AG04449 (cell line): Measurements from ENCODE around the gene JPH4.
A peak's percentile ranks its signal among the peaks of the same experiment; 100 is the strongest.

Experiments used
- CTCF ChIA-PET: fragments of 350-600 bp; formaldehyde crosslinking; extraction: SDS; loops from one replicate; lab custom pipeline; 2021; ENCODE audit warnings: antibody characterized with exemption; lab: Yijun Ruan, JAX
- POLR2A ChIA-PET: fragments of 400-600, 350-600 bp; formaldehyde crosslinking; extraction: SDS; loops from one replicate; lab custom pipeline; 2020; ENCODE audit warnings: antibody characterized with exemption, inconsistent platforms; lab: Yijun Ruan, JAX
- DNase-seq: peaks from one replicate; pipeline ENCODE4 v3.0.0-alpha.2; 2010; ENCODE audit warnings: low read depth, low spot score
- H3K4me3 ChIP-seq: 2 replicates; pipeline ENCODE4 v1.5.1; 2011; ENCODE audit warnings: low read depth, mild to moderate bottlenecking, control low read depth, low read length
- TF ChIP-seq, protein P1 (sequence below): IDR thresholded peaks from one replicate; pipeline ENCODE4 v1.5.1; 2011; ENCODE audit warnings: mild to moderate bottlenecking, moderate library complexity, low read length, control low read depth, inconsistent platforms; ENCODE audit not compliant: insufficient read depth; ENCODE audit errors: missing control alignments

The JPH4 gene

DNA sequence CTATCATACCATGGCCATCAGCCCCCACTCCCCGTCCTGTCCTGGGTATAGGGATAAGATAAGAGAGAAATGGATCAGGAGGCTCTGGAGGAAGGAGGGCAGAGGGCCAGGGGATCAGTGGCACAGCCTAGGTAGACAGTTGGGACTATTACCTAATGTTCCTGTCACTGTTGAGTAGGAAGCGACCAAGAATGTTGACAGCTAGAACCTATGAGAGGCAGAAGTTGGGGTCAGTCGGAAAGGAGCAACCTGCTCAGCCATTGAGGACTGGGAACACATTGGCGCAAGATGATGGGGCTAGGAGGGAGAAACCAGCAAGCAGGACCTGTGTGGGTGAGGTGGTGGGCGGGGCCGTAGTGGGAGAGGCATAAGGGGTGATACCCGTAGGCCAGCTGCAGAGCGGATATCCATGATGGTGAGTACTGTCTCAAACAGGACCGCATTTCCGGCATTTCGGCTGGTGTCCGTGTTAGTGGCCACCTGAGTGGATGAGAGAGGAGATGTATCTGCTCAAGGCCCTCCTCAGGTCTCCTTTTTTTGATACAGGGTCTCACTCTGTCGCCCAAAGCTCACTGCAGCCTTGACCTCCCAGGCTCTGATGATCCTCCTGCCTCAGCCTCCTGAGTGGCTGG lies 14.3 kb downstream of the JPH4 start:
- TF ChIP-seq, protein P1, sequence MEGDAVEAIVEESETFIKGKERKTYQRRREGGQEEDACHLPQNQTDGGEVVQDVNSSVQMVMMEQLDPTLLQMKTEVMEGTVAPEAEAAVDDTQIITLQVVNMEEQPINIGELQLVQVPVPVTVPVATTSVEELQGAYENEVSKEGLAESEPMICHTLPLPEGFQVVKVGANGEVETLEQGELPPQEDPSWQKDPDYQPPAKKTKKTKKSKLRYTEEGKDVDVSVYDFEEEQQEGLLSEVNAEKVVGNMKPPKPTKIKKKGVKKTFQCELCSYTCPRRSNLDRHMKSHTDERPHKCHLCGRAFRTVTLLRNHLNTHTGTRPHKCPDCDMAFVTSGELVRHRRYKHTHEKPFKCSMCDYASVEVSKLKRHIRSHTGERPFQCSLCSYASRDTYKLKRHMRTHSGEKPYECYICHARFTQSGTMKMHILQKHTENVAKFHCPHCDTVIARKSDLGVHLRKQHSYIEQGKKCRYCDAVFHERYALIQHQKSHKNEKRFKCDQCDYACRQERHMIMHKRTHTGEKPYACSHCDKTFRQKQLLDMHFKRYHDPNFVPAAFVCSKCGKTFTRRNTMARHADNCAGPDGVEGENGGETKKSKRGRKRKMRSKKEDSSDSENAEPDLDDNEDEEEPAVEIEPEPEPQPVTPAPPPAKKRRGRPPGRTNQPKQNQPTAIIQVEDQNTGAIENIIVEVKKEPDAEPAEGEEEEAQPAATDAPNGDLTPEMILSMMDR: no peak
- no peak for DNase-seq
- CTCF ChIA-PET: interaction anchor here (1.0 to 19.3 kb wide), 4 partner anchors 83 to 243 kb away, joined by 3 to 910 read pairs (median 8); no protein-coding TSS in a partner anchor
- POLR2A ChIA-PET: no interaction called here
- no peak overlapping the region for H3K4me3 ChIP-seq

GRCh38 chr14:23563473-23564180 lies 15.0 kb downstream of the JPH4 start:
- no peak for DNase-seq
- TF ChIP-seq, protein P1: no peak
- ChIA-PET POLR2A (interaction anchor here (1.4 kb wide), 1 partner anchor 85 kb away, joined by 8 read pairs; no protein-coding TSS in a partner anchor), CTCF (interaction anchor here (0.8 to 19.3 kb wide), 21 partner anchors 8 to 295 kb away, joined by 3 to 910 read pairs (median 4); partner anchors contain the start of gene ZFHX2)
- H3K4me3 ChIP-seq: no peak overlapping the region

DNA sequence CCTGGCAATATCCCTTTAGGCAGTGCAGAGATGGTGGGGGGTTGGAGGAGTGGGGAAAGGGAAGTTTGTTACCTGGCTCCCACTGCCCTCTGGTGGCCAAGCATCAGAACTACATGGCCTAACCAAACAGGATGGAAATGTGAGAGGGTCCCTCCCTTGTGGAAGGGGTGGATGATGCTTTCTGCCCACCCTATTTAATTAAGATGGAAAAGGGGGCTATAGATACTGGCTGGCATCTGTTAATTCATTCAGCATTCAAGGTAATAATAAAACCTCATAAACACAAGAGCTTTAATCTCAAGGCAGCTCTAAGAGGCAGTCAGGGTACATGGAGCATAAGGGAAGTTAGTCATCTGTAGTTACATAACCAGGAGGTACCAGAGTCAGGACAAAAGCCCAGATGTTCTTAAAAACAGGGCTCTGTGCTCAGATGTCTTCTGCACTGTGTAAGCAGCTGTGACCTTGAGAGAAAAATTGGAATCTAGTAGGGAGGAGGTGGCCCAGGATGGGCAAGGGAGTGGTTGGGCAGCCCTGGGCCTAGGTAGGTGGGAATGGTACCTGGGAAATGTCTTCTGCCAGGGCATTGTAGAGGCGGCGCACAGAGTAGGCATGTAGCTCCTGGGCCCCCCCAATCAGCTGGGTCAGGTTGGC lies 15.6 kb downstream of the JPH4 start:
- no peak overlapping the region for H3K4me3 ChIP-seq
- CTCF ChIA-PET: interaction anchor here (0.8 to 19.3 kb wide), 20 partner anchors 8 to 295 kb away, joined by 3 to 910 read pairs (median 4); partner anchors contain the start of gene ZFHX2
- DNase-seq: no peak
- POLR2A ChIA-PET: interaction anchor here (1.4 kb wide), 1 partner anchor 84 kb away, joined by 8 read pairs; no protein-coding TSS in a partner anchor
- TF ChIP-seq, protein P1: peak; percentile 96

DNA sequence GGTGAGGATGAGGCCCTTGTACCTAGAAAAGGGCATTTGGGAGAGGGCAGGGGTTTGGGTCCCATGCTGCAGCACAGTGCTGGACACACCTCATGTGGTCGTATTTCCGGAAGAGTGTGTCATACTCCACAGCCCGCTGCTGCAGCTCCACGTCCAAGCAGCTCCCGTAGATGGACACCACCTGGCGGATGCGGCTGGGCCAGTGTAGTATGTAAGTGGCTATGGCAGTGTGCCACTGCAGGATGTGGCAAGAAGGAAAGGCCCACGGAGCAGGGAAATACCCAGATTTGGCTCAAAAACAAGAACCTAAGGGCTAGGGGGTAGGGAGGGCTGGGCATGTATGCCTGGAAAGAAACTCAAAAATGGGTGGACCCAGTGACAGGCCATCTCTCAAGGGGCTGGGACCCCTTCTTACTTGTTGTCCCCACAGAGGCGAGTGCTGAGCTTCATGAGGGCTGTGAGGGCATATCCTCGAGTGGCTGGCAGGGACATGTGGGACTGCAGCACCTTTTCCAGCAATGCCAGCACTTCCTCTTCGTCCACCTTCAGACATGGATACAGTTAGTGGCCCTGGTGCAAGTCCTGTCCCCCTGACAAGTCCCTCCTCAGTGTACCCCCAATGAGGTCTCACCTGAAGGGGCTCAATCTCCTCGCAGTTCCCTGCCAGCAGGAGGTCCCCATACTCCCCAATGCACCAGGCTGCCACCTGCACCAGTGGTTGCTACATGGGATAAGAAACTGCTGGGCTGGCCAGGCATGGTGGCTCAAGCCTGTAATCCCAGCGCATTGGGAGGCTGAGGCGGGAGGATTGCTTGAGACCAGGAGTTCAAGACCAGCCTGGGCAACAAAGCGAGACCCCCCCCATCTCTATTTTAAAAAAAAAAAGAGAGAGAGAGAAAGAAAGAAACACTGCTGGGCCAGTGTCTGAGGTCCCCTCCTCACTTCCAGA lies 16.4 kb downstream of the JPH4 start:
- CTCF ChIA-PET: interaction anchor here (0.6 to 19.3 kb wide), 28 partner anchors 8 to 348 kb away, joined by 3 to 910 read pairs (median 5); partner anchors contain the start of gene ZFHX2
- DNase-seq: no peak
- POLR2A ChIA-PET: interaction anchor here (1.0 to 1.4 kb wide), 2 partner anchors 84 kb away, joined by 5 to 8 read pairs; no protein-coding TSS in a partner anchor
- no peak overlapping the region for H3K4me3 ChIP-seq
- TF ChIP-seq, protein P1: no peak

DNA sequence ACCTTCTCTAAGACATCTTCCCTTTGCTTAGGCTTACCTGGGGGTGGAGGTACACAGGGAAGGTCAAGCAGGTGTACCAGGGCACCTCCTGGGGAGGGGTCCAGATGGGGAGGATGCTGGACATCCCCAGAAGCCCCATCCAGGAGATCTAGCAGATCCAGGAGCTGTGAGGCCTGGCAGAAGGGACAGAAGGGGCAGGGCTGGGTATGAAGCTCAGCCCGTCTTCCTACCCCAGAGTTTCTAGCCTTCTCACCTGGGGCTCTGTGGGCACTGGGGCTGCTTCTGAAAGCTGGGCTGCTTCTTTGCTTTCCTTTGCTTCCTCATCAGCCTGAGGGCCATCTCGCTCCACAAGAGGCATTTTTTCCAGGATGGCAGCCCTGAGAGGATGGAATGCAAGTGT lies 17.3 kb downstream of the JPH4 start:
- TF ChIP-seq, protein P1: no peak
- CTCF ChIA-PET: interaction anchor here (1.2 to 19.3 kb wide), 13 partner anchors 11 to 349 kb away, joined by 4 to 910 read pairs (median 8); partner anchors contain the start of gene ZFHX2
- no peak for DNase-seq
- POLR2A ChIA-PET: interaction anchor here (1.0 kb wide), 1 partner anchor 83 kb away, joined by 5 read pairs; no protein-coding TSS in a partner anchor
- no peak overlapping the region for H3K4me3 ChIP-seq
